GM12801 (cell line): ENCODE data around the gene LRMDA.

Source experiments
- CTCF ChIP-seq: IDR thresholded peaks from one replicate; pipeline ENCODE4 v1.5.1; 2011; ENCODE audit warnings: control low read depth; ENCODE audit not compliant: insufficient read length; ENCODE audit errors: extremely low read depth

LRMDA gene

GRCh38 chr10:76242956-76243355 lies 811.5 kb downstream of the LRMDA start:
- TF ChIP-seq CTCF, result no peak

- TF ChIP-seq CTCF, result no peak
These were observed 812.8 kb downstream of the LRMDA start for GRCh38 chr10:76244061-76244686.

GRCh38 chr10:76245951-76246495 lies 814.6 kb downstream of the LRMDA start:
- no peak for TF ChIP-seq CTCF

GRCh38 chr10:76248649-76249200 lies 817.3 kb downstream of the LRMDA start:
- no peak for TF ChIP-seq CTCF

- no peak for TF ChIP-seq CTCF
These were observed 820.6 kb downstream of the LRMDA start for GRCh38 chr10:76251841-76252671.

- TF ChIP-seq CTCF, result no peak
These were observed 821.3 kb downstream of the LRMDA start for GRCh38 chr10:76252733-76253132.

GRCh38 chr10:76255241-76255640 lies 823.8 kb downstream of the LRMDA start:
- TF ChIP-seq CTCF, result no peak
